ENCODE data around the gene CDH16. TPM values are rescaled to one million over a fixed set of nuclear protein-coding genes. Genes with fewer than 3 reads are reported as not detected.
A peak's percentile ranks its signal among the peaks of the same experiment; 100 is the strongest.
"Not testable (repeated sequence)": the region's sequence is repeated elsewhere in the genome, so short reads cannot be mapped to it uniquely, and the experiment has no call there.

CDH16 gene
- total RNA-seq = 1.1 TPM in 1 of 2 replicates, not detected in the other
- polyA plus RNA-seq (2012) = not detected

- peak; percentile 60 for DNase-seq (ENCODE audit: low read depth)
These were observed at the start of gene CDH16 for GRCh38 chr16:66918803-66919568. TSS of gene CDH16 (minus strand) at chr16:66918885. CDS start at chr16:66918065, 820 bp downstream.

GRCh38 chr16:66964049-66964448 is 45.4 kb upstream of the CDH16 start:
- no peak for DNase-seq (ENCODE audit: low read depth)

- no peak for DNase-seq (ENCODE audit: low read depth)
These were observed 43.2 kb upstream of the CDH16 start for GRCh38 chr16:66961914-66962313.

GRCh38 chr16:66961065-66961744 is 42.5 kb upstream of the CDH16 start, which contains the start of gene CES3:
TSS of gene CES3 (plus strand) at chr16:66961266. CDS start at chr16:66961308, 42 bp downstream.
- peak; percentile 57 for DNase-seq (ENCODE audit: low read depth)

- no peak for DNase-seq (ENCODE audit: low read depth)
These were observed 41.6 kb upstream of the CDH16 start for GRCh38 chr16:66960270-66960669.

GRCh38 chr16:66959704-66960161 is 41.0 kb upstream of the CDH16 start:
- peak; percentile 29 for DNase-seq (ENCODE audit: low read depth)

GRCh38 chr16:66958857-66959703 is 40.4 kb upstream of the CDH16 start:
- DNase-seq (ENCODE audit: low read depth) = no peak

GRCh38 chr16:66956154-66956457 is 37.4 kb upstream of the CDH16 start:
- not testable (repeated sequence) for DNase-seq (ENCODE audit: low read depth)

- not testable (repeated sequence) for DNase-seq (ENCODE audit: low read depth)
These were observed 36.9 kb upstream of the CDH16 start for GRCh38 chr16:66955363-66956153.

GRCh38 chr16:66954097-66954659 is 35.5 kb upstream of the CDH16 start:
- peak; percentile 84 for DNase-seq (ENCODE audit: low read depth)

- DNase-seq (ENCODE audit: low read depth) = no peak
These were observed 34.9 kb upstream of the CDH16 start for GRCh38 chr16:66953462-66954096.

- no peak for DNase-seq (ENCODE audit: low read depth)
These were observed 33.9 kb upstream of the CDH16 start for GRCh38 chr16:66952430-66953110.

GRCh38 chr16:66950971-66951790 is 32.5 kb upstream of the CDH16 start:
- peak; percentile 19 for DNase-seq (ENCODE audit: low read depth)

GRCh38 chr16:66950437-66950836 is 31.8 kb upstream of the CDH16 start:
- no peak for DNase-seq (ENCODE audit: low read depth)

GRCh38 chr16:66949472-66949871 is 30.8 kb upstream of the CDH16 start:
- no peak for DNase-seq (ENCODE audit: low read depth)

- DNase-seq (ENCODE audit: low read depth) = no peak
These were observed 30.1 kb upstream of the CDH16 start for GRCh38 chr16:66948837-66949225.

GRCh38 chr16:66948134-66948836 is 29.6 kb upstream of the CDH16 start:
- no peak for DNase-seq (ENCODE audit: low read depth)
